Thyroid gland (tissue), 4 donors: ENCODE measurements around the gene DIP2C. TPM values are rescaled to one million over a fixed set of nuclear protein-coding genes. Genes with fewer than 3 reads are reported as not detected.

Experiments used
- DNase-seq, 2 donors: peaks; one replicate each; pipeline ENCODE4 v3.0.0-alpha.2; 2019
- H3K27ac ChIP-seq, 3 donors: fragments of 200-600 bp; sonication (generic); 1 replicate in 2 of 3; 2 replicates in 1 of 3; pipeline ENCODE4 v1.5.1; 2016 to 2019; ENCODE audit warnings: mild to moderate bottlenecking in 1 of 3, moderate library complexity in 1 of 3
- H3K27me3 ChIP-seq: fragments of 200-600 bp; sonication (generic); one replicate; pipeline ENCODE4 v1.5.1; 2019
- H3K36me3 ChIP-seq, 2 donors: fragments of 200-600 bp; sonication (generic); one replicate each; pipeline ENCODE4 v1.5.1; 2016 to 2019
- H3K4me1 ChIP-seq, 2 donors: fragments of 200-600 bp; sonication (generic); one replicate each; pipeline ENCODE4 v1.5.1; 2017 to 2019
- H3K4me3 ChIP-seq, 3 donors: fragments of 200-600 bp; sonication (generic); replicated peaks in 1 of 3; 1 replicate in 2 of 3; 2 replicates in 1 of 3; pipeline ENCODE4 v1.5.1; 2016; ENCODE audit warnings: mild to moderate bottlenecking in 1 of 3
- H3K9me3 ChIP-seq: fragments of 200-600 bp; sonication (generic); one replicate; pipeline ENCODE4 v1.5.1; 2017
- POLR2A ChIP-seq, 2 donors: fragments of 450-650 bp; IDR thresholded peaks; one replicate each; pipeline ENCODE4 v1.6.1; 2017; ENCODE audit warnings: antibody characterized with exemption in 2 of 2, mild to moderate bottlenecking in 2 of 2, moderate library complexity in 1 of 2
- WGBS, 2 donors: methylation state at CpG; one replicate each; pipeline ENCODE4 v1.1.5; 2017; 5-methylcytosine and 5-hydroxymethylcytosine counted together
- intact Hi-C: fragments of 100-400 bp; cut with DNase I; formaldehyde crosslinking; loops from one replicate; pipeline ENCODE4 v1.15.1; 2023
- total RNA-seq, 4 donors: library from RNA; depleted of rRNA; stranded (reverse); fragments of >200 nt; gene quantifications; one replicate each; pipeline ENCODE4 v1.2.3, GENCODE V29; 2016
- TF ChIP-seq, protein P1 (sequence below), 6 experiments: fragments of 200-600 bp in 3 of 6; fragments of 450-650 bp in 3 of 6; sonication (generic) in 3 of 6; IDR thresholded peaks; one replicate each; pipeline ENCODE4 v1.5.1; 2016 to 2019; ENCODE audit warnings: antibody characterized with exemption in 6 of 6, mild to moderate bottlenecking in 2 of 6, inconsistent platforms in 1 of 6, moderate library complexity in 1 of 6

DIP2C gene
- total RNA-seq, 4 donors from 2014 or later = 11.4 to 14.6 (median 12.3) TPM

DNA sequence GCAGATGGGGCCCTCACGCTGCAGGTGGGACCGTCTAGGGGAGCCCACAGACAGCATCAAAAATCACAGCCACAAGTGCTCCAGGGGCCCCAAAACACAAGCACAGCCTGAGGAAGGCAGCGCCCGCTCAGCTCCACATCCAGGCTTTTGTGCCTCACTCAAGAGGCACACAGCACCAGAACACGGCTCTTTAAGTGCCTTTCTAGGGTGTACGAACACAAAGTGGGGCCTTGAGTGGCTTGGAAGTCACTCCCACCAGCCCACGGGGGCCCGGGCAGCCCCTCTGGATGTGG is 65.2 kb downstream of the DIP2C start:
- 73% methylated on average over 5 of the region's 8 CpGs; no CpG with 5 or more reads in 1 of the 2 donors for WGBS, 2 donors
- H3K27ac ChIP-seq = peak overlapping the region in 1 of 3 donors; percentile 58
- TF ChIP-seq, protein P1, sequence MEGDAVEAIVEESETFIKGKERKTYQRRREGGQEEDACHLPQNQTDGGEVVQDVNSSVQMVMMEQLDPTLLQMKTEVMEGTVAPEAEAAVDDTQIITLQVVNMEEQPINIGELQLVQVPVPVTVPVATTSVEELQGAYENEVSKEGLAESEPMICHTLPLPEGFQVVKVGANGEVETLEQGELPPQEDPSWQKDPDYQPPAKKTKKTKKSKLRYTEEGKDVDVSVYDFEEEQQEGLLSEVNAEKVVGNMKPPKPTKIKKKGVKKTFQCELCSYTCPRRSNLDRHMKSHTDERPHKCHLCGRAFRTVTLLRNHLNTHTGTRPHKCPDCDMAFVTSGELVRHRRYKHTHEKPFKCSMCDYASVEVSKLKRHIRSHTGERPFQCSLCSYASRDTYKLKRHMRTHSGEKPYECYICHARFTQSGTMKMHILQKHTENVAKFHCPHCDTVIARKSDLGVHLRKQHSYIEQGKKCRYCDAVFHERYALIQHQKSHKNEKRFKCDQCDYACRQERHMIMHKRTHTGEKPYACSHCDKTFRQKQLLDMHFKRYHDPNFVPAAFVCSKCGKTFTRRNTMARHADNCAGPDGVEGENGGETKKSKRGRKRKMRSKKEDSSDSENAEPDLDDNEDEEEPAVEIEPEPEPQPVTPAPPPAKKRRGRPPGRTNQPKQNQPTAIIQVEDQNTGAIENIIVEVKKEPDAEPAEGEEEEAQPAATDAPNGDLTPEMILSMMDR (IDR thresholded peaks at IDR 0.05) = no peak
- no peak for TF ChIP-seq POLR2A (IDR thresholded peaks at IDR 0.05)
- intact Hi-C loops = no loop called here
- H3K4me1 ChIP-seq = peaks cover 17 to 26% of the 10 kb centered on the region in 2 donors
- DNase-seq = no peak
- H3K36me3 ChIP-seq = no peaks in the 10 kb centered on the region
- no peak overlapping the region for H3K4me3 ChIP-seq
- no peaks in the 10 kb centered on the region for H3K27me3 ChIP-seq
- H3K9me3 ChIP-seq = no peaks in the 10 kb centered on the region

DNA sequence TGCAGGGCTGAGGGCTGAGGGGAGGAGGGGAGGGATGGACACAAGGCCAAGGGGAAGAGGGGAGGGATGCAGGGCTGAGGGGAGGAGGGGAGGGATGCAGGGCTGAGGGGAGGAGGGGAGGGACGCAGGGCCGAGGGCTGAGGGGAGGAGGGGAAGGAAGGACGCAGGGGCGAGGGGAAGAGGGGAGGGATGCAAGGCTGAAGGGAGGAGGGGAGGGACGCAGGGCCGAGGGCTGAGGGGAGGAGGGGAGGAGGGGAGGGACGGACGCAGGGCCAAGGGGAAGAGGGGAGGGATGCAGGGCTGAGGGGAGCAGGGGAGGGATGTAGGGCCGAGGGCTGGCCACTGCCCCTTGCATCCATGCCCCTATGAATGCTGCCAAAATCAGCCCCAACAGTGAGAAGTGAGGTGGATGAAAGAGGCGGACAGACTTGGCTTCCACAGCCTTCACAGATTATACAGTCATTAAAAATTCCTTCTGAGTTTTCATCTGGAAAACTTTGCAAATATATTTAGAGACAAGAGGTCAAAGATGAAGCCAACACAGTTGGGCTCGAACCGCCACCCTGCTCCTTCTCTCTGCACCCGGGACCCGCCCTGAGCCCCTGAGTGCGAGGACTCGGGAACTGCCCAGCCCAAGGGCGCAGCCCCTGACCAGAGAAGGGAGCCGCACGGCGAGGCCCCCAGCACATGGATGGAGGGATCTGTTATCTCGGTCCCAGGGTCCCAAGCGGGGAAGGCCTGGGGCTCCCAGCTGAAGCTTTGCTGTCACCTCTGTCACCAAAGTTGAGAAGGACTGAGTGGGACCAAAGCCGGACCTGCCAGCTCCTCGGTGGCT is 65.8 kb downstream of the DIP2C start:
- H3K4me1 ChIP-seq = peaks cover 17 to 26% of the 10 kb centered on the region in 2 donors
- no peak for TF ChIP-seq POLR2A (IDR thresholded peaks at IDR 0.05)
- TF ChIP-seq, protein P1 (IDR thresholded peaks at IDR 0.05) = no peak
- H3K36me3 ChIP-seq = no peaks in the 10 kb centered on the region
- H3K27me3 ChIP-seq = no peaks in the 10 kb centered on the region
- intact Hi-C loops = no loop called here
- no peak for DNase-seq
- H3K4me3 ChIP-seq = no peak overlapping the region
- H3K9me3 ChIP-seq = no peaks in the 10 kb centered on the region
- WGBS, 2 donors = 66 to 69% methylated on average over 13 to 21 of the region's 24 CpGs
- no peak overlapping the region for H3K27ac ChIP-seq

DNA sequence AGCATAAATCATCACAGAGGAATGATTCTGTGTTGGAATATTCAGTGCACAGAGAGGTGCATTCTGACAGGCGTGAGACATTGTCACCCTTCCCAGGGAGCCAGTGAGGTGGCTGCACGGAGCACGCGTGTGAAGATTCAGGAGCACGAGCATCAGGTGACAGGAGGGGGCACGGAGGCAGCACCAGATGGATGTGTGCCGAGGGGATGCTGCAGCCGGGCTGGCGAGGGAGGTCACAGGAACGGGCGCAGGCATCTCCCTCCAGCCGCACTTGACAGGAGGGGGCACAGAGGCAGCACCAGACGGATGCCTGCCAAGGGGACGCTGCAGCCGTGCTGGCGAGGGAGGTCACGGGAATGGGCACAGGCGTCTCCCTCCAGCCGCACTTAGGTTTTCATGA is 66.5 kb downstream of the DIP2C start:
- peaks cover 23 to 26% of the 10 kb centered on the region in 2 donors for H3K4me1 ChIP-seq
- H3K27ac ChIP-seq = no peak overlapping the region
- no peaks in the 10 kb centered on the region for H3K36me3 ChIP-seq
- H3K27me3 ChIP-seq = no peaks in the 10 kb centered on the region
- DNase-seq = no peak
- H3K4me3 ChIP-seq = no peak overlapping the region
- no peaks in the 10 kb centered on the region for H3K9me3 ChIP-seq
- WGBS, 2 donors = 91 to 97% methylated on average over 19 of the region's 19 CpGs
- intact Hi-C loops = no loop called here
- TF ChIP-seq POLR2A (IDR thresholded peaks at IDR 0.05) = no peak
- TF ChIP-seq, protein P1 (IDR thresholded peaks at IDR 0.05) = no peak

DNA sequence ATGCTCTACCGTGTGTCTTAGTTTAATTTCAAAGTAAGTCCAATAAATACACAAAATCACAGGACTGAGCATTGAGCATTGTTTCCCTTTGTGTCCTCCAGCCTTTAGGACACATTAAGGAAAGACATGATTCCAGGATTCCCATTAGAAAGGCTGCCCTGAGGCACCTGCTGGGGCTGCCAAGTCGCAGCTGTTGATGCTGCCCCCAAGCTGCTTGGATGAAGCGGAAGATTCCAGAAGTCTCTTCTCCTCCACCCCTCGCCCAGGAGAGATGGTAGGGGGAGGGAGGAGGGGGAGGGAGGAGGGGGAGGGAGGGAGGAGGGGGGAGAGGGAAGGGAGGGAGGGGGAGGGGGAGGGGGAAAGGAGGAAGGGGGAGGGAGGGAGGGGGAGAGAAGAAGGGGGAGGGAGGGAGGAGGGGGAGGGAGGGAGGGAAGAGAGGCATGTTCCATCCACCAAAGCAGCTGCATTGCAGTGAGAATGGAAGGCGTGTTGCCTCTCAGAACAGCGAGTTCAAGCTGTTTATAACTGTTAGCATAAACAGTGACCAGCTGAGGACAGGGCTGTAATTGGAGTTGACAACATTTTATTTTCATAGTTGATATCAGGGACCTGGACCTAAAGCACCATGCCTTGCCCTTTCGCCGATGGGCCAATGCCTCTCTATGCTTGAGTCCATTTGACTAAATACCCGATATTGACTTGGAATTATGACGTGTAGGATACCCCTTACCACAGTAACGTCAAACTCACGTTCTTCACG is 67.3 kb downstream of the DIP2C start:
- no peaks in the 10 kb centered on the region for H3K27me3 ChIP-seq
- DNase-seq = no peak
- intact Hi-C loops = no loop called here
- no peak overlapping the region for H3K27ac ChIP-seq
- no peaks in the 10 kb centered on the region for H3K9me3 ChIP-seq
- no peak overlapping the region for H3K4me3 ChIP-seq
- TF ChIP-seq, protein P1 (IDR thresholded peaks at IDR 0.05) = no peak
- no peak for TF ChIP-seq POLR2A (IDR thresholded peaks at IDR 0.05)
- no peaks in the 10 kb centered on the region for H3K36me3 ChIP-seq
- 93 to 95% methylated on average over 12 to 13 of the region's 13 CpGs for WGBS, 2 donors
- peaks cover 23 to 31% of the 10 kb centered on the region in 2 donors for H3K4me1 ChIP-seq

DNA sequence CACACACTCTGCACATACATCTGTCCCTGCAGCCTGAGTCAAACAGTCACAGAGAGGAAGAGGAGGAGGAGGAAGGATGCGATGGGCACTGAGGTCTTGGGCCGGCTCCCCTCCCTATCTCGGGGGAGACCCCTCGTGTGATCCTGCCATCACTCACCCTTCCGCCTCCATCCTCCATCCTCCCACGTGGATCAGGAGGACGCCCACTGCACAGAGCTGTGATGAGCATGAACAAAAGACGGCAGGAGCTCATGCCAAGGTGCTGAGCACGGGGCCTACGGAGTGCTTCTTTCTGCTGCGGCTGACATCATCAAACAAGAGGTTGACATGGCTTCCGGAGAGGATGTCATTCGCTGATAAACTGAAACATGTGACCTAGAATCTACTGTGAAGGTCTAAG is 68.0 kb downstream of the DIP2C start:
- no peak overlapping the region for H3K27ac ChIP-seq
- WGBS, 2 donors = 91 to 95% methylated on average over 13 of the region's 13 CpGs

More for the DNA sequence above, 68.0 kb downstream of the DIP2C start:
- Histone ChIP-seq H3K27me3 (no peaks in the 10 kb centered on the region), H3K36me3 (no peaks in the 10 kb centered on the region), H3K9me3 (no peaks in the 10 kb centered on the region), H3K4me3 (no peak overlapping the region), H3K4me1 (peaks cover 23 to 31% of the 10 kb centered on the region in 2 donors)
- intact Hi-C loops = no loop called here
- DNase-seq = no peak
- TF ChIP-seq, protein P1 (IDR thresholded peaks at IDR 0.05) = no peak
- TF ChIP-seq POLR2A (IDR thresholded peaks at IDR 0.05) = no peak
